SKM-1 treated with dmso at 0.1 percent for 144 hours (cell line): Measurements from ENCODE around the gene SSX2.
"Not testable (repeated sequence)": the region's sequence is repeated elsewhere in the genome, so short reads cannot be mapped to it uniquely, and the experiment has no call there.

Source experiments
- DNase-seq: peaks from one replicate; lab custom pipeline; 2025; ENCODE audit not compliant: unreplicated experiment; lab: John Stamatoyannopoulos, UW

The SSX2 gene

GRCh38 chrX:52707078-52707477 is at the start of gene SSX2:
SSX2 (minus strand) TSS chrX:52707178; CDS start chrX:52705749, 1,429 bp downstream.
- not testable (repeated sequence) for DNase-seq

- DNase-seq = not testable (repeated sequence)
Measured at GRCh38 chrX:52750952-52751351, 44.0 kb upstream of the SSX2 start, which contains the start of gene SSX2B. SSX2B (plus strand) TSS chrX:52751252; CDS start chrX:52752681, 1,429 bp downstream.

- DNase-seq = not testable (repeated sequence)
Measured at GRCh38 chrX:52692034-52692433, 14.9 kb downstream of the SSX2 start.

- not testable (repeated sequence) for DNase-seq
Measured at GRCh38 chrX:52662218-52662617, 44.8 kb downstream of the SSX2 start.

- DNase-seq = not testable (repeated sequence)
Measured at GRCh38 chrX:52655475-52655874, 51.5 kb downstream of the SSX2 start.

- not testable (repeated sequence) for DNase-seq
Measured at GRCh38 chrX:52654800-52655199, 52.2 kb downstream of the SSX2 start, which contains the start of gene SSX7. SSX7 (minus strand) TSS chrX:52654900; CDS start chrX:52653472, 1,428 bp downstream.

- not testable (repeated sequence) for DNase-seq
Measured at GRCh38 chrX:52650676-52651075, 56.3 kb downstream of the SSX2 start.

GRCh38 chrX:52648956-52649355 is 58.0 kb downstream of the SSX2 start:
- DNase-seq = not testable (repeated sequence)
